Measurements from ENCODE around the gene CBX6.

GRCh38 chr22:38850399-38850798 is 21.6 kb downstream of the CBX6 start:
- no peak for TF ChIP-seq CTCF (IDR thresholded peaks at IDR 0.05)
- no peak for TF ChIP-seq POLR2A (IDR thresholded peaks at IDR 0.05)

Measured in adrenal gland (tissue), 5 donors.